ENCODE results near the gene PPP4R2. TPM values are rescaled to one million over a fixed set of nuclear protein-coding genes. Genes with fewer than 3 reads are reported as not detected.

Gene PPP4R2
- total and polyA plus RNA-seq, 10 of the 15 experiments (the other 5 are each of a cell fraction or from before 2014, with no cell fraction given) = 16.7 to 83.4 (median 38.9) TPM

- TF ChIP-seq REST (IDR thresholded peaks at IDR 0.05; ENCODE audit: low read depth, low read length) (no peak), CUX1 (IDR thresholded peaks at IDR 0.05; ENCODE audit: insufficient replicate concordance, low read depth, low read length) (no peak), KDM1A (IDR thresholded peaks at IDR 0.05; ENCODE audit: borderline replicate concordance) (no peak), BMI1 (IDR thresholded peaks at IDR 0.05; ENCODE audit: borderline replicate concordance) (no peak), BHLHE40 (IDR thresholded peaks at IDR 0.05; ENCODE audit: borderline replicate concordance in 1 of 2, low read depth in 2 of 2, low read length in 1 of 2) (peak; percentile 61 to 85; a peak in 3 of 4 replicates), PRDM15 (CRISPR knock-in tag; IDR thresholded peaks at IDR 0.05) (no peak), BCLAF1 (IDR thresholded peaks at IDR 0.05) (no peak), POLR2AphosphoS2 (IDR thresholded peaks at IDR 0.05; ENCODE audit: low read depth, low read length) (peak; percentile 63; the same call in 1 of the 2 replicates), EZH2 (IDR thresholded peaks at IDR 0.05; ENCODE audit: borderline replicate concordance, control insufficient read depth, low read depth, low read length) (no peak)
Observed at GRCh38 chr3:72996473-72997333, at the start of gene PPP4R2 (continued).
